Fibroblast of mammary gland (primary cell): Measurements from ENCODE around the gene FGF12.
A peak's percentile ranks its signal among the peaks of the same experiment; 100 is the strongest.

Experiments
- DNase-seq: peaks from one replicate; pipeline ENCODE4 v3.0.0-alpha.2; 2010; ENCODE audit warnings: low read depth
- H3K4me3 ChIP-seq: 2 replicates; pipeline ENCODE4 v1.5.1; 2011; ENCODE audit warnings: low read depth, mild to moderate bottlenecking, low read length, moderate library complexity; ENCODE audit not compliant: control insufficient read depth
- CTCF ChIP-seq: conservative IDR thresholded peaks from 2 replicates; pipeline ENCODE4 v1.5.1; 2011; ENCODE audit warnings: low read depth, low read length, inconsistent platforms; ENCODE audit not compliant: control insufficient read depth, insufficient read depth

The FGF12 gene

GRCh38 chr3:192169332-192169915, 557.9 kb downstream of the FGF12 start:
- no peak for TF ChIP-seq CTCF
- DNase-seq = peak; percentile 65
- H3K4me3 ChIP-seq = no peak overlapping the region

GRCh38 chr3:192168202-192168601, 559.1 kb downstream of the FGF12 start:
- no peak overlapping the region for H3K4me3 ChIP-seq
- no peak for DNase-seq
- TF ChIP-seq CTCF = no peak

- DNase-seq = no peak
- H3K4me3 ChIP-seq = no peak overlapping the region
- no peak for TF ChIP-seq CTCF
Measured at GRCh38 chr3:192165552-192165951, 561.8 kb downstream of the FGF12 start.

GRCh38 chr3:192161661-192162060, 565.7 kb downstream of the FGF12 start:
- no peak for TF ChIP-seq CTCF
- DNase-seq = no peak
- H3K4me3 ChIP-seq = no peak overlapping the region

- no peak overlapping the region for H3K4me3 ChIP-seq
- no peak for TF ChIP-seq CTCF
- no peak for DNase-seq
Measured at GRCh38 chr3:192156382-192156781, 571.0 kb downstream of the FGF12 start.

- H3K4me3 ChIP-seq = no peak overlapping the region
- DNase-seq = no peak
- TF ChIP-seq CTCF = no peak
Measured at GRCh38 chr3:192155194-192155593, 572.1 kb downstream of the FGF12 start.

GRCh38 chr3:192133271-192133670, 594.1 kb downstream of the FGF12 start:
- peak; percentile 3 for DNase-seq
- TF ChIP-seq CTCF = no peak
- no peak overlapping the region for H3K4me3 ChIP-seq
